Measurements from ENCODE around the gene ACY1. TPM values are rescaled to one million over a fixed set of nuclear protein-coding genes. Genes with fewer than 3 reads are reported as not detected.
A peak's percentile ranks its signal among the peaks of the same experiment; 100 is the strongest.

Gene ACY1
- polyA plus RNA-seq, 2 of the 4 experiments (the other 2 are of a cell fraction): 20.7 to 21.1 TPM

GRCh38 chr3:52023101-52023770, 39.9 kb downstream of the ACY1 start:
- no peak for ATAC-seq
- ChIA-PET POLR2A (no interaction called here), CTCF (interaction anchor here (0.7 to 1.4 kb wide), 5 partner anchors 11 to 120 kb away, joined by 3 read pairs; no protein-coding TSS in a partner anchor)
- DNase-seq (ENCODE audit: low read depth in 1 of 2, low spot score in 1 of 2): no peak
- FAIRE-seq: no peak
- TF ChIP-seq BCL3 (IDR thresholded peaks at IDR 0.05) (no peak), CBX2 (IDR thresholded peaks at IDR 0.05; ENCODE audit: borderline replicate concordance, low read depth) (no peak), CEBPB (IDR thresholded peaks at IDR 0.05) (no peak), PHF8 (IDR thresholded peaks at IDR 0.05; ENCODE audit: borderline replicate concordance, low read depth) (no peak), NPAS2 (CRISPR knock-in tag; IDR thresholded peaks at IDR 0.05; ENCODE audit: borderline replicate concordance) (no peak), CHD4 (IDR thresholded peaks at IDR 0.05; ENCODE audit: borderline replicate concordance) (no peak), TFCP2L1 (CRISPR knock-in tag; IDR thresholded peaks at IDR 0.05) (no peak)
- TF ChIP-seq, protein P1, sequence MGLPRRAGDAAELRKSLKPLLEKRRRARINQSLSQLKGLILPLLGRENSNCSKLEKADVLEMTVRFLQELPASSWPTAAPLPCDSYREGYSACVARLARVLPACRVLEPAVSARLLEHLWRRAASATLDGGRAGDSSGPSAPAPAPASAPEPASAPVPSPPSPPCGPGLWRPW (IDR thresholded peaks at IDR 0.05): no peak
- Histone ChIP-seq H3K4me1 (no peaks in the 10 kb centered on the region), H3K27ac (no peak overlapping the region), H3K4me2 (no peak overlapping the region), H3K4me3 (no peak overlapping the region), H3K9me3 (no peaks in the 10 kb centered on the region)
- WGBS (ENCODE audit: missing lambda C conversion rate): 71% methylated on average over 3 of the region's 3 CpGs

GRCh38 chr3:52023860-52024764, 40.8 kb downstream of the ACY1 start:
- ChIA-PET POLR2A (no interaction called here), CTCF (interaction anchor here (0.8 kb wide), 1 partner anchor 20 kb away, joined by 3 read pairs; no protein-coding TSS in a partner anchor)
- H3K9me3 ChIP-seq: no peaks in the 10 kb centered on the region
- H3K27ac ChIP-seq: no peak overlapping the region
- WGBS (ENCODE audit: missing lambda C conversion rate): 87% methylated on average over 7 of the region's 8 CpGs
- DNase-seq (ENCODE audit: low read depth in 1 of 2, low spot score in 1 of 2) (no peak), ATAC-seq (no peak), FAIRE-seq (no peak)
- no peak overlapping the region for H3K4me3 ChIP-seq
- H3K4me2 ChIP-seq: no peak overlapping the region
- no peaks in the 10 kb centered on the region for H3K4me1 ChIP-seq
- TF ChIP-seq ZFP36 (IDR thresholded peaks at IDR 0.05; ENCODE audit: borderline replicate concordance, partially characterized antibody): peak; percentile 36
- TF ChIP-seq, protein P1 (IDR thresholded peaks at IDR 0.05): no peak

DNA sequence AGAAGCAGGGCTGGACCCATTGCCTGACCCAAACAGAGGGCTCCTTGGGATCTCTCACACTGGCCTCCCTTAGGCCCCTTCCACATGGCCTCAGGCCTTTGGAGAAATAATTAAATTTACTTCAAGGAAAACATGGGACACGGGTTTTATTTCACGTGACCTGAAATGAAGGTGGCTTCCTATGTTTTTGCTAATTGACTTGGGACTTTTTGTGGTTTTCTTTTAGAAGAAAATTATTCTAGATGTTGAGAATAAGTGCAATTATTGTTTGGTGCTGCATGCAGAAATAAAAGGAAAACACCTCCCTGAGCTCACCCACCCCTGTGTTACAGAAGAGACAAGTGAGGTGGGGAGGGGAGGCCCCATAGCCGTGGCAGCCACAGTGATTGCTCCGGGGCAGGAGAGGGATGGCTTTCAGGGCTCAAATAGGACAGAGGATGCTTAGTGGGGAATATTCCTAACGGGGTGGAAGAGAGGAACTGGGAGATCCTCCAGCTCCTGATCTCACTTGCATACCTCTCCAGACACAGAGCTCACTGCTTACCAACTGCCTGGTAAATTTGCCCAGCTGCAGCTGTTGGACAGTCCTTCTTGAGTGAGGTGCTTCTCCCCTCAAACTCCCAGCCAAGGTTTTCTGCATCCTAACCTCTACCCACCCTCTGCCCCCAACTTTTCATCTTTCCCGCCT, 41.6 kb downstream of the ACY1 start:
- FAIRE-seq: no peak
- ChIA-PET CTCF (no interaction called here), POLR2A (no interaction called here)
- WGBS (ENCODE audit: missing lambda C conversion rate): 79% methylated on average over 6 of the region's 6 CpGs
- DNase-seq (ENCODE audit: low read depth in 1 of 2, low spot score in 1 of 2): no peak
- Histone ChIP-seq H3K4me1 (no peaks in the 10 kb centered on the region), H3K4me3 (no peak overlapping the region), H3K4me2 (no peak overlapping the region), H3K9me3 (no peaks in the 10 kb centered on the region), H3K27ac (no peak overlapping the region)
- TF ChIP-seq CHD2 (IDR thresholded peaks at IDR 0.05; ENCODE audit: low read length, partially characterized antibody) (no peak), CTCF (IDR thresholded peaks at IDR 0.05) (no peak), CHD4 (IDR thresholded peaks at IDR 0.05; ENCODE audit: borderline replicate concordance) (no peak), POLR2A (IDR thresholded peaks at IDR 0.05; ENCODE audit: low read length) (no peak), BHLHE40 (IDR thresholded peaks at IDR 0.05; ENCODE audit: low read depth, low read length) (no peak)
- no peak for ATAC-seq

All from A549 (cell line).